ENCODE measurements around the gene LACC1. TPM values are rescaled to one million over a fixed set of nuclear protein-coding genes. Genes with fewer than 3 reads are reported as not detected.

Gene LACC1
- total RNA-seq, 6 experiments from 2014 or later: 3.2 to 5.2 (median 3.5) TPM

DNA sequence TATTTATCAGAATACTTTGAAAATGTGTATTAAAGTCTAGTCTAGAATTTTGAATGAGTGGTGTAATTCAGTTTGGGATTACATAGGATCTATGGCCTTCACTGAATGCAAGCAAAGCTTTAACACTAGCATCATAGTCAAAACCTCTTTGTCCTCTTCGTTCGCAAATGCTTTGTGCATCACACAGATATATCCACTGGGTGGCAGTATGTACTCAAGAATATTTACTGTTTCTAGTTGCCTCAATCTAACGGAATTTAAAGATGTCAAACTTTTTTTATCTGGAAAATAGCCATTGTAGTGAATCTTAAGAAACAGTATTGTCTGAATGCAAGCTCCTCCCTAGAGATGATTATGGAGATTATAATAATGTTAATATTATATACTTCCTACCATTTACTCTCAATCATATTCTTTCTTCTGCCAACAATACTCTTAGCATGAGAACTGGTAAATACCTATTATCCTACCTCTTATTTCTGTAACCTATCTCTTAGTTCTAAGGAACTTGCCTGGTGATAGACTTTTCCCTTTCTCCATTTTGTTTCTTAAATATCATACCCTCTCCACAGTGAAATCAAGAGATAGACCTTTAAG is 25.8 kb downstream of the LACC1 start:
- no peaks in the 10 kb centered on the region for H3K9me3 Mint-ChIP-seq
- peaks cover 10% of the 10 kb centered on the region for H3K4me1 Mint-ChIP-seq (ENCODE audit: low read depth)

GRCh38 chr13:43908156-43909126 is 28.7 kb downstream of the LACC1 start:
- Mint-ChIP-seq H3K9me3 (no peaks in the 10 kb centered on the region), H3K27ac (peak overlapping the region; percentile 81), H3K4me3 (peak overlapping the region; percentile 65), H3K27me3 (ENCODE audit: insufficient read depth) (peaks cover 6% of the 10 kb centered on the region; the same call in 1 of the 2 replicates), H3K4me1 (ENCODE audit: low read depth) (peaks cover 10% of the 10 kb centered on the region), H3K36me3 (ENCODE audit: low read depth) (no peaks in the 10 kb centered on the region)
- TF ChIP-seq, protein P1, sequence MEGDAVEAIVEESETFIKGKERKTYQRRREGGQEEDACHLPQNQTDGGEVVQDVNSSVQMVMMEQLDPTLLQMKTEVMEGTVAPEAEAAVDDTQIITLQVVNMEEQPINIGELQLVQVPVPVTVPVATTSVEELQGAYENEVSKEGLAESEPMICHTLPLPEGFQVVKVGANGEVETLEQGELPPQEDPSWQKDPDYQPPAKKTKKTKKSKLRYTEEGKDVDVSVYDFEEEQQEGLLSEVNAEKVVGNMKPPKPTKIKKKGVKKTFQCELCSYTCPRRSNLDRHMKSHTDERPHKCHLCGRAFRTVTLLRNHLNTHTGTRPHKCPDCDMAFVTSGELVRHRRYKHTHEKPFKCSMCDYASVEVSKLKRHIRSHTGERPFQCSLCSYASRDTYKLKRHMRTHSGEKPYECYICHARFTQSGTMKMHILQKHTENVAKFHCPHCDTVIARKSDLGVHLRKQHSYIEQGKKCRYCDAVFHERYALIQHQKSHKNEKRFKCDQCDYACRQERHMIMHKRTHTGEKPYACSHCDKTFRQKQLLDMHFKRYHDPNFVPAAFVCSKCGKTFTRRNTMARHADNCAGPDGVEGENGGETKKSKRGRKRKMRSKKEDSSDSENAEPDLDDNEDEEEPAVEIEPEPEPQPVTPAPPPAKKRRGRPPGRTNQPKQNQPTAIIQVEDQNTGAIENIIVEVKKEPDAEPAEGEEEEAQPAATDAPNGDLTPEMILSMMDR (IDR thresholded peaks at IDR 0.05): peak; percentile 89
- peak; percentile 77 for DNase-seq

More for the DNA sequence above, 25.8 kb downstream of the LACC1 start:
- DNase-seq: peak; percentile 60
- H3K27me3 Mint-ChIP-seq (ENCODE audit: insufficient read depth): peaks cover 12% of the 10 kb centered on the region; the same call in 1 of the 2 replicates
- H3K36me3 Mint-ChIP-seq (ENCODE audit: low read depth): no peaks in the 10 kb centered on the region
- TF ChIP-seq, protein P1 (IDR thresholded peaks at IDR 0.05): peak; percentile 90
- H3K4me3 Mint-ChIP-seq: no peak overlapping the region
- no peak overlapping the region for H3K27ac Mint-ChIP-seq

- Mint-ChIP-seq H3K9me3 (no peaks in the 10 kb centered on the region), H3K27ac (no peak overlapping the region), H3K4me3 (no peak overlapping the region)
Observed at GRCh38 chr13:43910856-43911255, 31.2 kb downstream of the LACC1 start.

DNA sequence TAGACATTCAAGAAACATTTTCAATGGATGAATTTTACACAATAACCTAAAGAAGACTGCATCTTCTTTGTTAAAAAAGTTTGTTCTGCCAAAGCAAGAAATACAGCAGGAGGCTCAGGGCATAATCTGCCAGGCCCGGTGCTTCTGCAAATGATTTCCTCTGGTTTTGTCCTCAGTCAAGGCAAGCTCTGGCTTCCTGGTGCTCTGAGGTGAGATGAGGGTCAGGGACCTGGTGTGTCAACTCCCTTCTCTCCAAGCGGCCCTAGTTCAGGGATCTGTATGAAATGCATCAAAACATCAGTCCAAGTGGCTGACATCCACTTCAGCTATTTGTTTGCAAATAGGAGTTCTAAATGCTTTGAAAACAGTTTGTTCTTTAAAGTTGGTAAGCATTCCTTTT is 31.6 kb downstream of the LACC1 start:
- peaks cover 6% of the 10 kb centered on the region; the same call in 1 of the 2 replicates for H3K27me3 Mint-ChIP-seq (ENCODE audit: insufficient read depth)
- H3K4me1 Mint-ChIP-seq (ENCODE audit: low read depth): peaks cover 10% of the 10 kb centered on the region
- H3K27ac Mint-ChIP-seq: no peak overlapping the region

More at GRCh38 chr13:43910856-43911255, 31.2 kb downstream of the LACC1 start:
- TF ChIP-seq, protein P1 (IDR thresholded peaks at IDR 0.05): no peak
- no peak for DNase-seq
- Mint-ChIP-seq H3K36me3 (ENCODE audit: low read depth) (no peaks in the 10 kb centered on the region), H3K4me1 (ENCODE audit: low read depth) (peaks cover 10% of the 10 kb centered on the region), H3K27me3 (ENCODE audit: insufficient read depth) (peaks cover 6% of the 10 kb centered on the region; the same call in 1 of the 2 replicates)

GRCh38 chr13:43911871-43912270 is 32.2 kb downstream of the LACC1 start:
- Mint-ChIP-seq H3K36me3 (ENCODE audit: low read depth) (no peaks in the 10 kb centered on the region), H3K27ac (no peak overlapping the region), H3K27me3 (ENCODE audit: insufficient read depth) (peaks cover 6% of the 10 kb centered on the region; the same call in 1 of the 2 replicates), H3K4me3 (no peak overlapping the region), H3K9me3 (no peaks in the 10 kb centered on the region), H3K4me1 (ENCODE audit: low read depth) (peaks cover 10% of the 10 kb centered on the region)
- no peak for DNase-seq
- TF ChIP-seq, protein P1 (IDR thresholded peaks at IDR 0.05): no peak

More for the DNA sequence above, 31.6 kb downstream of the LACC1 start:
- Mint-ChIP-seq H3K4me3 (no peak overlapping the region), H3K36me3 (ENCODE audit: low read depth) (no peaks in the 10 kb centered on the region), H3K9me3 (no peaks in the 10 kb centered on the region)
- TF ChIP-seq, protein P1 (IDR thresholded peaks at IDR 0.05): no peak
- DNase-seq: no peak
